ENCODE data around the gene TAP1. TPM values are rescaled to one million over a fixed set of nuclear protein-coding genes. Genes with fewer than 3 reads are reported as not detected.
"Not testable (repeated sequence)": the region's sequence is repeated elsewhere in the genome, so short reads cannot be mapped to it uniquely, and the experiment has no call there.

Gene TAP1
- total RNA-seq, 1 donor from 2014 or later, result 426 TPM

- intact Hi-C loops (cut with micrococcal nuclease), result no loop called here
Measured at GRCh38 chr6:32815115-32815514, 38.4 kb downstream of the TAP1 start.

DNA sequence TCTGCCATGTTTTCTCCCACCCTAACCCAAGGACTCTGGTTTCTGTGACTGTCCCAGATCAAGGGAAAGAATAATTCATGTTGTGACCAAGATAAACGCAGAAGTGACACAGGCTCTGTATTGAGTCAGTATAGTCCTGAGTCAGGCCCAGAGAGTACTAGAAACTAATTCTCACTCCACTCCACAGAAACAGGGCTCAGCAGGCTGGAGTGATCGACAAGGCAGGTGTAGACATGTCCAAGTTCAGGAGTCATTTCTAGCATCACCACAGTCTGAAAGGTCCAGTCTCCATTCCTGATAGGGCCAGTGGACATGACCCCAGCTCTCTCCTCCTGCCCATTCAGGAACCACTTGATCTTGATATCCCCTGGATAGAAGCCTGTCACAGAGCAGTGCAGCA lies 39.4 kb downstream of the TAP1 start:
- intact Hi-C loops (cut with micrococcal nuclease), result no loop called here

- intact Hi-C loops (cut with micrococcal nuclease), result no loop called here
Measured at GRCh38 chr6:32809171-32809570, 44.3 kb downstream of the TAP1 start.

DNA sequence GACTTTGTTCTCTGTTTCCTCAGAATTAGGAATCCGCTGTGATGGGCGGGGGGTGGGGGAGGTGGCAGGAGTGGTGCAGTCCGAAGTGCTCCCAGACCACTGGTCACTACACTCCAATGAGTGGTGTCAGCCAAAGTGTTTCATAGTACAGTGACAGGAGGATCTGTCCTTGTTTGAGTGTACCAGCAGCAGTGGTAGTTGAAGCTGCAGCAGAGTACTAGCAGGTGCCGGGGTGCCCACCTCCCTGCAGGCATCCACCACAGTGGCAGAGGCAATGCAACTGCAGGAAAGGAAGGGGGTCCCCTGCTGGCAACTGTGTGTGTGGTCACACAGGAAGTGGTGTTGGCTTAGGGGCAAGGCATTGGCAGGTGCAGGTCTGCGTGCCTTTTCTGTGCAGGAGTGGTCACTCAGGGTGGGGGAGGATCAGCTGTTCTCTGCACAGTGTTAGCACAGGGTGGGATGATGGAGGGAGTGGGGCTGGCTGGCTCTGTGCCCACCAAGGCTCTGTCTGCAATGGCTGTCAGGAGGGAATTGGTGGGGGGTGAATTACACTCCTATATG lies 46.4 kb downstream of the TAP1 start:
- intact Hi-C loops (cut with micrococcal nuclease), result no loop called here

- intact Hi-C loops (cut with micrococcal nuclease), result not testable (repeated sequence)
Measured at GRCh38 chr6:32805404-32805803, 48.1 kb downstream of the TAP1 start.

GRCh38 chr6:32803416-32803815 lies 50.1 kb downstream of the TAP1 start:
- intact Hi-C loops (cut with micrococcal nuclease), result no loop called here

- intact Hi-C loops (cut with micrococcal nuclease), result loop anchor here (5.0 to 10.0 kb wide), 3 partner anchors 75 to 552 kb away; no protein-coding TSS in a partner anchor
Measured at GRCh38 chr6:32799740-32800139, 53.8 kb downstream of the TAP1 start.

DNA sequence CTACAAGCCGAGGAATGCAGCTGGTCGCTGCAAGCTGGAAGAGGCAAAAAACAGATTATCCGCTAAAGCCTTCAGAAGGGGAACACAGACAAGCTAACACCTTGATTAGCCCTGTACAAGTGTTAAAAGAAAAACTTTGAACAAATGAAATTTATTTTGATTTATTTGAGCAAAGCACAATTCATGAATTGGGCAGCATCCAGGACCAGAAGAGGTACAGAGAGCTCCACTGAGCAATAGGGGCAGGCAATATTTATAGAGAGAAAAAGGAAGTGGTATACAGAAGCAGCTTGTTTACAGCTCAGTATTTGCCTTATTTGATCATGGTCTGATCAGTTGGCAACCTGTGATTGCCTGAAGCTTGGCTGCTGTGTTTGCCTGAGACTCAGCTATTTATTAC lies 54.3 kb downstream of the TAP1 start:
- intact Hi-C loops (cut with micrococcal nuclease), result loop anchor here (5.0 to 10.0 kb wide), 3 partner anchors 74 to 552 kb away; no protein-coding TSS in a partner anchor

- intact Hi-C loops (cut with micrococcal nuclease), result loop anchor here (1.0 to 10.0 kb wide), 5 partner anchors 72 to 550 kb away; no protein-coding TSS in a partner anchor
Measured at GRCh38 chr6:32796848-32797776, 56.4 kb downstream of the TAP1 start.

Other genes with a start within 250 kb of the TAP1 start
- gene HLA-DQA1, start 216.3 kb downstream of the TAP1 start, total RNA-seq, result 20.2 and 21.5 TPM in 2 replicates
- gene HLA-DQB1, start 187.0 kb downstream of the TAP1 start, total RNA-seq, result 7.0 and 10.0 TPM in 2 replicates
- gene HLA-DQA2, start 112.3 kb downstream of the TAP1 start, total RNA-seq, result 3.8 and 4.3 TPM in 2 replicates
- 1.4 and 1.5 TPM in 2 replicates for gene HLA-DQB2, start 90.2 kb downstream of the TAP1 start, total RNA-seq
- 6.5 and 6.9 TPM in 2 replicates for gene HLA-DOB, start 36.7 kb downstream of the TAP1 start, total RNA-seq
- 171 and 207 TPM in 2 replicates for gene TAP2, start 15.0 kb downstream of the TAP1 start, total RNA-seq
- gene PSMB8, start 9.7 kb downstream of the TAP1 start, total RNA-seq, result 448 and 470 TPM in 2 replicates
- gene PSMB9, start 488 bp upstream of the TAP1 start, total RNA-seq, result 413 and 416 TPM in 2 replicates
- 8.5 and 9.0 TPM in 2 replicates for gene HLA-DMB, start 87.3 kb upstream of the TAP1 start, total RNA-seq
- 32.7 and 35.6 TPM in 2 replicates for gene HLA-DMA, start 99.4 kb upstream of the TAP1 start, total RNA-seq
- gene BRD2, start 114.9 kb upstream of the TAP1 start, total RNA-seq, result 331 and 342 TPM in 2 replicates
- 1.7 and 2.5 TPM in 2 replicates for gene HLA-DOA, start 155.9 kb upstream of the TAP1 start, total RNA-seq
- 119 and 125 TPM in 2 replicates for gene HLA-DPA1, start 219.9 kb upstream of the TAP1 start, total RNA-seq
- gene HLA-DPB1, start 222.3 kb upstream of the TAP1 start, total RNA-seq, result 49.5 and 51.7 TPM in 2 replicates